ENCODE data around the gene CENPF.
"Not testable (repeated sequence)": the region's sequence is repeated elsewhere in the genome, so short reads cannot be mapped to it uniquely, and the experiment has no call there.

Gene CENPF

DNA sequence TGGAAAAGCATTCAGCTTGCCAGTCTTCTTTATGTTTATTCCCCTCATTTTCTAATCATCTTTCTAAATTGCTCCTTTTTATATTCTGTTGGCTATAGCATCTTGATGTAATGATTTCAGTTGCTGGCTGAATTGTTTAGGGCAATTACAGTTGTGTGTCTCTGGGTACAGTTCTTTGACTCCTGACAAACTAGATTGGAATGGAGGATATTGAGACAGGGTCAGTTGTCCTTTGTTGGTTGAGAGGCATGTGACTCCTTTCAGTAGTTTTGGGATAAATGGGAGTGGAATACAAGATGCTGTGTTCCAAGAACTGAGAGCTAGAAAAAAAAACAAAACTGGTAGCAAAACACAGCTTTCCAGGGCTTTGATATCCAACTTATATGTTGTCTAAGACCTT lies 1.5 kb downstream of the CENPF start:
- Mint-ChIP-seq H3K36me3 (peaks cover 2 to 8% of the 10 kb centered on the region in 2 donors), H3K27ac (no peak overlapping the region), H3K4me1 (peaks cover 5 to 10% of the 10 kb centered on the region in 2 donors), H3K27me3 (no peaks in the 10 kb centered on the region), H3K4me3 (peak overlapping the region; percentile 31 to 95), H3K9me3 (peaks cover 2 to 4% of the 10 kb centered on the region in 2 donors)
- DNase-seq (no peak), ATAC-seq (replicated peaks) (no peak)

DNA sequence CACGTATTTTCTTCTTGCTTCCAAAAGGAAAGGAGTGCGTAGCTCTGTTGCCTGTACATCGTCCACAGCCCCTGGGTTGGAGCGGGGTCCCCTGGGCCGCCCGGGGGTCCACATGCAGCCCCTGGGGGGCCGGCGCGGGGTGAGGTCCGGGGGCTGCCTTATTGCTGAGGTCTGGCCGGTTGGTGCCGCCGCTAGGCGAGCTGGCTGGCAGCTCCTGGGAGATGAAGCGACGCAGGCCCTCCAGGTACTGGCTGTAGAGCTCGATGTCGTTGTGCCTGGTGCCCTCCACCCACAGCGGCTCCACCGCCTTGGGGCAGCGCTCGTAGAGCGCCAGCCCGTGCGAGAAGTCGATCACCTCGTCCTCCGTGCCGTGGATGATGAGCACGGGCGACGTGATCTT lies 2.5 kb downstream of the CENPF start:
- not testable (repeated sequence) for DNase-seq; ATAC-seq (replicated peaks); H3K27me3 Mint-ChIP-seq; H3K4me3 Mint-ChIP-seq; H3K27ac Mint-ChIP-seq; H3K36me3 Mint-ChIP-seq; H3K9me3 Mint-ChIP-seq; H3K4me1 Mint-ChIP-seq

- not testable (repeated sequence) for ATAC-seq (replicated peaks); H3K27me3 Mint-ChIP-seq; H3K36me3 Mint-ChIP-seq; DNase-seq; H3K9me3 Mint-ChIP-seq; H3K4me3 Mint-ChIP-seq; H3K27ac Mint-ChIP-seq; H3K4me1 Mint-ChIP-seq
Measured at GRCh38 chr1:214605933-214606925, 3.2 kb downstream of the CENPF start.

DNA sequence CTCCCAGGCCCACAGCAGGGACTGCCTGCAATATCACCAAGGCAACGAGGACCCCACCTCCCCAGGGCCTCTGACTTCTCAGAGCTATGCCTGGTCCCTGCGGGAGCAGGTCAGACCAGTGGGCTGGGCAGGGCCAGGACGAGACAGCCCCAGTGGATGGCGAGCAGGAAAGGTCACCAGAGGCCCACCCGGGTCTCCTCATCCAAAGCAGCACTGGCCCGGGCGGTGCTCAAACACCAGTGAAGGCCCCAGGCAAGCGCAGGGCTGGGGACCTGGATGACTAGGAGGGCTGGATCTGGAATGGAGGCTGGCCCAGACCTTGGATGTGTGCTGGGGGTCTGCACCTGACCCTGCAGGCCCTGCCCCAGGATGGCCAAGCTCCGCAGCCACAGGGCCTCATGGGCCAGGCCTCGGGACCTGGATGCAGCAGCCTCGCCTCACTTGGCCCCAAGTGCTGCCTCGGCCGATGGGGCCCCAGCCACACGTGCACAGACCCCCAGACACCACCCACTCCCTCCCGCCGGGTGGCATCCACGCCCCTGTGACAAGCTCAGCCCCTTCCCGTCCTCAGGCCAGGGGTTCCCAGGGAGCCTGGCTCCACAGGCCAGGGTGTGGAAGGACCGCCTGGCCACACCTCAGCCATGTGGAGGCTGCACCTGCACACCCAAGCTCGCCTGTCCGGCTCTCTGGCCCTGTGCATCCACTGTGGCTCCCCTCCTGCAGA lies 4.7 kb downstream of the CENPF start:
- Mint-ChIP-seq H3K36me3 (peaks cover 2 to 10% of the 10 kb centered on the region in 2 donors), H3K9me3 (peaks cover 8 to 12% of the 10 kb centered on the region in 2 donors)
- not testable (repeated sequence) for DNase-seq; H3K4me1 Mint-ChIP-seq; H3K27ac Mint-ChIP-seq; H3K4me3 Mint-ChIP-seq; H3K27me3 Mint-ChIP-seq; ATAC-seq (replicated peaks)

DNA sequence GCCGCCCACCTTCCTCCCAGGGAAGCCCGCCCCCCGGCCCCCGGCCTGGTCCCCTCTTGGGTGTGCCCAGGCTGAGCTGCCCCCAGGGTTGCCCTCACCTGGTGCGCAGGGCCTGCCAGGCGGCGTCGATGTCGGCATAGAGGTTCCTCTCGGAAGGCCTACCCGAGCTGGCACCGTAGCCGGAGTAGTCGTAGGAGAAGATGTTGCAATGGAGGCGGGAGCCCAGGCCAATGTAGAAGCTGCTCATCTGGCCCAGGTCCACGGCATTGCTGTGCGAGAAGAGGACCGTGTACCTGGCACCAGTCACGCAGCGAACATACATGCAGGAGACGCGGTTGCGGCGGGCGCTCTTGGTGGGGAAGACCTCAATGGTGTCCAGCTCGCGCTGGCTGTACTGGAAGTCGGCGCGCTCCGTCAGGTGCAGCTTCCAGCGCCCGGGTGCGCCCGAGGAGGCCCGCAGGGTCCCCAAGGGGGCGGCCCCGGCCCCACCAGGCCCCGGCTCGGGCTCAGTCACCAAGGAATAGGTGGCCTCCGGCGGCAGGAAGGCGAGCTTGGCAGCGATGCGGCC lies 5.3 kb downstream of the CENPF start:
- not testable (repeated sequence) for H3K27ac Mint-ChIP-seq; H3K4me1 Mint-ChIP-seq; ATAC-seq (replicated peaks); H3K27me3 Mint-ChIP-seq; DNase-seq
- peaks cover 8 to 12% of the 10 kb centered on the region in 2 donors for H3K9me3 Mint-ChIP-seq
- H3K4me3 Mint-ChIP-seq: peak overlapping the region in 1 of 2 donors; percentile 25
- H3K36me3 Mint-ChIP-seq: peaks cover 2 to 10% of the 10 kb centered on the region in 2 donors

GRCh38 chr1:214608817-214609216 lies 5.8 kb downstream of the CENPF start:
- ATAC-seq (replicated peaks); H3K4me3 Mint-ChIP-seq; H3K27ac Mint-ChIP-seq; DNase-seq; H3K27me3 Mint-ChIP-seq; H3K4me1 Mint-ChIP-seq: not testable (repeated sequence)
- Mint-ChIP-seq H3K36me3 (peaks cover 2 to 10% of the 10 kb centered on the region in 2 donors), H3K9me3 (peaks cover 8 to 12% of the 10 kb centered on the region in 2 donors)

- Mint-ChIP-seq H3K27me3 (no peaks in the 10 kb centered on the region), H3K4me1 (no peaks in the 10 kb centered on the region), H3K4me3 (no peak overlapping the region), H3K9me3 (peaks cover 8 to 12% of the 10 kb centered on the region in 2 donors), H3K27ac (no peak overlapping the region), H3K36me3 (peaks cover 2 to 10% of the 10 kb centered on the region in 2 donors)
- DNase-seq: no peak
- ATAC-seq (replicated peaks): no peak
Measured at GRCh38 chr1:214609692-214610091, 6.7 kb downstream of the CENPF start.

DNA sequence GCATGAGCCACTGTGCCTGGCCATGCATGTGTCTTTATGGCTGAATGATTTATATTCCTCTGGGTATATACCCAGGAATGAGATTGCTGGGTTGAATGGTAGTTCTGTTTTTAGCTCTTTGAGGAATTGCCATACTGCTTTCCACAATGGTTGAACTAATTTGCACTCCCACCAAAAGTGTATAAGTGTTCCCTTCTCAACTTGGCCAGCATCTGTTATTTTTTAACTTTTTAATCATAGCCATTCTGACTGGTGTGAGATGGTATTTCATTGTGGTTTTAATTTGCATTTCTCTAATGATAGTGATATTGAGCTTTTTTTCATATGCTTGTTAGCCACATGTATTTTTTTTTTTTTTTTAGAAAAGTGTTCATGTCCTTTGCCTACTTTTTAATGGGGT lies 7.1 kb downstream of the CENPF start:
- not testable (repeated sequence) for H3K4me1 Mint-ChIP-seq; H3K27me3 Mint-ChIP-seq; DNase-seq; ATAC-seq (replicated peaks); H3K27ac Mint-ChIP-seq; H3K4me3 Mint-ChIP-seq
- Mint-ChIP-seq H3K9me3 (peaks cover 8 to 12% of the 10 kb centered on the region in 2 donors), H3K36me3 (peaks cover 2 to 10% of the 10 kb centered on the region in 2 donors)

DNA sequence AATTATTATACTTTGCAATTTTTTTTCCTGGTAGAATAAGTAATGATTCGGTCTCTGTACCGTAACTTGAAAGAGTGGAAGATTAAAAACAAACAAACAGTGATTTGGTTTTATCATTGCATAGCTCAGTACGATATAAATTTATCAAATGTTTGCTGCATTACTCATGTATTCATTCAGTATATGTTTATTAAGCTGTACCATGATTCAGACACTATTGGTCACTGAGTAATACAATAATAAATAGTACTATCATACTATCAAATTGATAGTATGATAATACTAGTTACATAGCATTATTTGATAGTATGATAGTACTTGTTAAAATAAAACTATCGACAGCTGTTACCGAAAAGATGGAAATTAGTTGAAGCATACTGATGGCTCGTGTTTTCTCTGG lies 12.1 kb downstream of the CENPF start:
- Mint-ChIP-seq H3K4me3 (no peak overlapping the region), H3K36me3 (peaks cover 0 to 2% of the 10 kb centered on the region in 2 donors), H3K4me1 (no peaks in the 10 kb centered on the region), H3K27ac (no peak overlapping the region), H3K27me3 (no peaks in the 10 kb centered on the region), H3K9me3 (peaks cover 3 to 8% of the 10 kb centered on the region in 2 donors)
- ATAC-seq (replicated peaks) (no peak), DNase-seq (no peak)

- ATAC-seq (replicated peaks) (no peak), DNase-seq (no peak)
- no peak overlapping the region for H3K4me3 Mint-ChIP-seq
- H3K4me1 Mint-ChIP-seq: no peaks in the 10 kb centered on the region
- peaks cover 3 to 5% of the 10 kb centered on the region in 2 donors for H3K9me3 Mint-ChIP-seq
- no peak overlapping the region for H3K27ac Mint-ChIP-seq
- peaks cover 0 to 2% of the 10 kb centered on the region in 2 donors for H3K36me3 Mint-ChIP-seq
- no peaks in the 10 kb centered on the region for H3K27me3 Mint-ChIP-seq
Measured at GRCh38 chr1:214615871-214616270, 12.9 kb downstream of the CENPF start.

GRCh38 chr1:214617246-214617645 lies 14.3 kb downstream of the CENPF start:
- Mint-ChIP-seq H3K4me3 (no peak overlapping the region), H3K36me3 (no peaks in the 10 kb centered on the region), H3K4me1 (no peaks in the 10 kb centered on the region), H3K27me3 (no peaks in the 10 kb centered on the region), H3K27ac (no peak overlapping the region), H3K9me3 (peaks cover 0 to 2% of the 10 kb centered on the region in 2 donors)
- DNase-seq (no peak), ATAC-seq (replicated peaks) (no peak)

DNA sequence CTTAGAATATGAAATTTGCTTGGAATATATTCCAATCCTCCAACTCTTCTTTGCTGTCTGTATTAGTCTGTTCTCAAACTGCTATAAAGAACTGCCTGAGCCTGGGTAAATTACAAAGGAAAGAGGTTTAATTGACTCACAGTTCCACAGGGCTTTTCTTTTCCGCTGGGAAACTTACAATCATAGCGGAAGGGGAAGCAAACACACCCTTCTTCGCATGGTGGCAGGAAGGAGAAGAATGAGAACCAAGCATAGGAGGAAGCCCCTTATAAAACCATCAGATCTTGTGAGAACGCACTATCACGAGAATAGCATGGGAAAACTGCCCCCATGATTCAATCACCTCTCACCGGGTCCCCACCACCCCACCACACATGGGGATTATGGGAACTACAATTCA lies 14.8 kb downstream of the CENPF start:
- Mint-ChIP-seq H3K36me3 (no peaks in the 10 kb centered on the region), H3K9me3 (peaks cover 0 to 2% of the 10 kb centered on the region in 2 donors), H3K4me1 (no peaks in the 10 kb centered on the region), H3K27ac (no peak overlapping the region), H3K4me3 (no peak overlapping the region), H3K27me3 (no peaks in the 10 kb centered on the region)
- ATAC-seq (replicated peaks): no peak
- DNase-seq: no peak

DNA sequence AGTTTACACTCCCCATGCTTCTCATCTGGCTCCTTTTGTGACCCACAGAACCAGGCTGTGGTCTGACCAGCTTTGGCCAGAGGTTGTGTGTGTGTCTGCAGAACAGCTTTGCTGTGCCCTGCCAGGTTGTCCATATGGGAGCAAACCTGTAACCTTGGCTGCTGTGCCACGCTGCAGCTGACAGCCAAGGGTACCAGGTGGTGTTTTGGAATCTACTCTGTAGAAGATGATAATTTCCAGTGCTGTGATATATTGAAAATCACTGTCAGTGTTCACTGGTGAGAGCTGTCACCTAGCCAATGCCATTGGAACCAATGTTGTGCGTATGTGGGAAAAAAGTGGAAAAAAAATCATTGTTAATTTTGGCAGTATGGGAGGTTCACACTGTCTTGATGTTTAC lies 18.2 kb downstream of the CENPF start:
- Mint-ChIP-seq H3K4me1 (no peaks in the 10 kb centered on the region), H3K36me3 (peaks cover 0 to 4% of the 10 kb centered on the region in 2 donors), H3K27me3 (no peaks in the 10 kb centered on the region), H3K4me3 (no peak overlapping the region), H3K27ac (no peak overlapping the region), H3K9me3 (peaks cover 0 to 2% of the 10 kb centered on the region in 2 donors)
- no peak for ATAC-seq (replicated peaks)
- DNase-seq: no peak

- ATAC-seq (replicated peaks) (no peak), DNase-seq (no peak)
- Mint-ChIP-seq H3K9me3 (no peaks in the 10 kb centered on the region), H3K4me1 (no peaks in the 10 kb centered on the region), H3K27ac (no peak overlapping the region), H3K4me3 (no peak overlapping the region), H3K27me3 (no peaks in the 10 kb centered on the region), H3K36me3 (peaks cover 0 to 4% of the 10 kb centered on the region in 2 donors)
Measured at GRCh38 chr1:214623430-214623829, 20.4 kb downstream of the CENPF start.

Measured in stimulated activated naive B cell treated with anti-CD40 and anti-IgM and Interleukin-4, amounts not matched to agents 10 μg/mL and 1 μg/mL and 100 μg/mL, for 72 hours (primary cell).